Natural killer cell (primary cell): ENCODE results near the gene ZNF630. TPM values are rescaled to one million over a fixed set of nuclear protein-coding genes. Genes with fewer than 3 reads are reported as not detected.

Experiments used
- ATAC-seq, 3 donors: fragments of 150-1000 bp in 2 of 3; fragments of 200-7000 bp in 1 of 3; cut with Tn5 transposase; 1 replicate in 1 of 3; 2 replicates in 2 of 3; pipeline ENCODE4 v1.10.0; 2021; ENCODE audit warnings: mild to moderate bottlenecking in 2 of 3, moderate library complexity in 2 of 3
- DNase-seq, 2 donors: peaks; one replicate each; pipeline versions ENCODE4 v3.0.0 to v3.0.0-alpha.2; 2013 to 2021; ENCODE audit warnings: mixed read lengths in 1 of 2
- H3K27ac ChIP-seq: one replicate; pipeline ENCODE4 v1.5.1; 2013; ENCODE audit warnings: mild to moderate bottlenecking, low read length
- H3K27me3 ChIP-seq: one replicate; pipeline ENCODE4 v1.6.1; 2013; ENCODE audit warnings: low read length; ENCODE audit not compliant: control insufficient read depth, insufficient read depth
- H3K36me3 ChIP-seq: one replicate; pipeline ENCODE4 v1.6.1; 2013; ENCODE audit warnings: low read length; ENCODE audit not compliant: control insufficient read depth, insufficient read depth
- H3K4me1 ChIP-seq: one replicate; pipeline ENCODE4 v1.6.1; 2013; ENCODE audit warnings: low read length; ENCODE audit not compliant: control insufficient read depth, insufficient read depth
- H3K4me3 ChIP-seq: one replicate; pipeline ENCODE4 v1.5.1; 2013; ENCODE audit warnings: low read length
- H3K9me3 ChIP-seq: one replicate; pipeline ENCODE4 v1.6.1; 2013; ENCODE audit warnings: low read length; ENCODE audit not compliant: control insufficient read depth, insufficient read depth
- H3K27ac Mint-ChIP-seq, 2 donors: one replicate each; pipeline ENCODE4 v1.8.0; 2022; ENCODE audit warnings: mild to moderate bottlenecking in 2 of 2, mixed read lengths in 2 of 2, moderate library complexity in 1 of 2
- H3K27me3 Mint-ChIP-seq, 2 donors: one replicate each; pipeline ENCODE4 v1.8.0; 2022; ENCODE audit warnings: low read depth in 2 of 2, mixed read lengths in 2 of 2
- H3K36me3 Mint-ChIP-seq: one replicate; pipeline ENCODE4 v1.8.0; 2022; ENCODE audit warnings: mixed read lengths
- H3K4me1 Mint-ChIP-seq, 2 donors: one replicate each; pipeline ENCODE4 v1.8.0; 2022; ENCODE audit warnings: mixed read lengths in 2 of 2
- H3K4me3 Mint-ChIP-seq: one replicate; pipeline ENCODE4 v1.8.0; 2022; ENCODE audit warnings: mild to moderate bottlenecking, moderate library complexity, mixed read lengths
- H3K9me3 Mint-ChIP-seq, 2 donors: one replicate each; pipeline ENCODE4 v1.8.0; 2022; ENCODE audit warnings: mixed read lengths in 2 of 2
- CTCF ChIP-seq: fragments of 200-600 bp; IDR thresholded peaks from one replicate; pipeline ENCODE4 v1.8.0; 2022; ENCODE audit warnings: antibody characterized with exemption
- WGBS: methylation state at CpG from one replicate; pipeline ENCODE4 v1.1.7; 2013; ENCODE audit warnings: missing lambda C conversion rate; ENCODE audit not compliant: insufficient coverage; 5-methylcytosine and 5-hydroxymethylcytosine counted together
- intact Hi-C: fragments of 100-400 bp; cut with micrococcal nuclease; formaldehyde crosslinking; loops from one replicate; pipeline ENCODE4 v1.14.2; 2022
- total RNA-seq, 4 donors: library from RNA; stranded (reverse); fragments of 120-200 nt in 1 of 4; gene quantifications; one replicate each; pipeline versions ENCODE4 v1.2.3 to v1.2.4, GENCODE V29; 2013 to 2022

The ZNF630 gene
- total RNA-seq, 3 donors from 2014 or later (not counting 1 experiment from before 2014, with no cell fraction given), result 2.2 to 3.4 (median 3.1) TPM

- no peaks in the 10 kb centered on the region for H3K27me3 ChIP-seq
- intact Hi-C loops, result no loop called here
- DNase-seq (no peak), ATAC-seq (no peak)
- H3K9me3 ChIP-seq, result no peaks in the 10 kb centered on the region
- H3K4me1 ChIP-seq, result no peaks in the 10 kb centered on the region
- no peaks in the 10 kb centered on the region for H3K36me3 ChIP-seq
- H3K27ac ChIP-seq, result no peak overlapping the region
- H3K27me3 Mint-ChIP-seq, result no peaks in the 10 kb centered on the region
- no peak overlapping the region for H3K4me3 Mint-ChIP-seq
- TF ChIP-seq CTCF, result no peak
- H3K4me3 ChIP-seq, result no peak overlapping the region
- H3K27ac Mint-ChIP-seq, result no peak overlapping the region
- H3K9me3 Mint-ChIP-seq, result no peaks in the 10 kb centered on the region
- H3K36me3 Mint-ChIP-seq, result no peaks in the 10 kb centered on the region
- WGBS, result 91% methylated on average over 5 of the region's 5 CpGs
- no peaks in the 10 kb centered on the region for H3K4me1 Mint-ChIP-seq
Observed at GRCh38 chrX:48083706-48084105, 12.3 kb upstream of the ZNF630 start.

- ATAC-seq (peak; percentile 65 to 77 (median 69)), DNase-seq (peak in 1 of 2 donors; percentile 65)
- no peak overlapping the region for H3K27ac ChIP-seq
- H3K4me3 ChIP-seq, result no peak overlapping the region
- H3K27me3 ChIP-seq, result no peaks in the 10 kb centered on the region
- H3K36me3 ChIP-seq, result no peaks in the 10 kb centered on the region
- no peaks in the 10 kb centered on the region for H3K27me3 Mint-ChIP-seq
- intact Hi-C loops, result no loop called here
- WGBS, result 4% methylated on average over 7 of the region's 9 CpGs
- H3K27ac Mint-ChIP-seq, result no peak overlapping the region
- TF ChIP-seq CTCF, result peak; percentile 22
- no peaks in the 10 kb centered on the region for H3K9me3 ChIP-seq
- no peaks in the 10 kb centered on the region for H3K9me3 Mint-ChIP-seq
- H3K4me1 ChIP-seq, result no peaks in the 10 kb centered on the region
- H3K4me1 Mint-ChIP-seq, result no peaks in the 10 kb centered on the region
- H3K36me3 Mint-ChIP-seq, result no peaks in the 10 kb centered on the region
- H3K4me3 Mint-ChIP-seq, result no peak overlapping the region
Observed at GRCh38 chrX:48083212-48083611, 11.8 kb upstream of the ZNF630 start.

GRCh38 chrX:48076343-48076742, 4.9 kb upstream of the ZNF630 start:
- Histone ChIP-seq H3K36me3 (no peaks in the 10 kb centered on the region), H3K4me3 (no peak overlapping the region), H3K27me3 (no peaks in the 10 kb centered on the region), H3K27ac (no peak overlapping the region), H3K9me3 (no peaks in the 10 kb centered on the region), H3K4me1 (no peaks in the 10 kb centered on the region)
- Mint-ChIP-seq H3K9me3 (no peaks in the 10 kb centered on the region), H3K27me3 (no peaks in the 10 kb centered on the region), H3K27ac (peak overlapping the region in 1 of 2 donors; percentile 44), H3K4me1 (peaks cover 0 to 5% of the 10 kb centered on the region in 2 donors), H3K36me3 (no peaks in the 10 kb centered on the region), H3K4me3 (no peak overlapping the region)
- ATAC-seq (no peak), DNase-seq (no peak)
- WGBS, result 79% methylated on average over 2 of the region's 2 CpGs
- no peak for TF ChIP-seq CTCF
- intact Hi-C loops, result no loop called here

- intact Hi-C loops, result no loop called here
- H3K9me3 Mint-ChIP-seq, result no peaks in the 10 kb centered on the region
- no peak for TF ChIP-seq CTCF
- DNase-seq, result no peak
- Histone ChIP-seq H3K4me3 (peak overlapping the region; percentile 98), H3K9me3 (no peaks in the 10 kb centered on the region), H3K27ac (peak overlapping the region; percentile 90), H3K36me3 (no peaks in the 10 kb centered on the region), H3K4me1 (peaks cover 7% of the 10 kb centered on the region), H3K27me3 (no peaks in the 10 kb centered on the region)
- H3K4me1 Mint-ChIP-seq, result peaks cover 8 to 20% of the 10 kb centered on the region in 2 donors
- H3K27ac Mint-ChIP-seq, result peak overlapping the region; percentile 81 to 97
- peak overlapping the region; percentile 90 for H3K4me3 Mint-ChIP-seq
- no peaks in the 10 kb centered on the region for H3K36me3 Mint-ChIP-seq
- no peak for ATAC-seq
- no peaks in the 10 kb centered on the region for H3K27me3 Mint-ChIP-seq
- 62% methylated on average over 9 of the region's 9 CpGs for WGBS
Observed at GRCh38 chrX:48071986-48072605, 656 bp upstream of the ZNF630 start.
